ENCODE data around the gene PTGR1.

PTGR1 gene

DNA sequence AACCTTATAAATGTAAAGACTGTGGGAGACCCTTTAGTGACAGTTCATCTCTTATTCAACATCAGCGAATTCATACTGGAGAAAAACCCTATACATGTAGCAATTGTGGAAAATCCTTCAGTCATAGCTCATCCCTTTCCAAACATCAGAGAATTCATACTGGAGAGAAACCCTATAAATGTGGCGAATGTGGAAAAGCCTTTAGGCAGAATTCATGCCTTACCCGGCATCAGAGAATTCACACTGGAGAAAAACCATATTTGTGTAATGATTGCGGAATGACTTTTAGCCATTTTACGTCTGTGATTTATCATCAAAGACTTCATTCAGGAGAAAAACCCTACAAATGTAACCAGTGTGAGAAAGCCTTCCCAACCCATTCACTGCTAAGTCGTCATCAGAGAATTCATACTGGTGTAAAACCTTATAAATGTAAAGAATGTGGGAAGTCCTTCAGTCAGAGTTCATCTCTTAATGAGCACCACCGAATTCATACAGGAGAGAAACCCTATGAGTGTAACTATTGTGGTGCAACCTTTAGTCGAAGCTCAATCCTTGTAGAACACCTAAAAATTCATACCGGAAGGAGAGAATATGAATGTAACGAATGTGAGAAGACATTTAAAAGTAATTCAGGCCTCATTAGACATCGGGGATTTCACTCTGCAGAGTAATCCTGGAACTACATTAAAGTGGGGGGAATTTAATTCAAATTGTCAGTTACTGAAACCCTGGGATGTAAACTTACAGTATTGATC lies 56.8 kb downstream of the PTGR1 start:
- no peak for DNase-seq (ENCODE audit: low read depth in 2 of 2)

DNA sequence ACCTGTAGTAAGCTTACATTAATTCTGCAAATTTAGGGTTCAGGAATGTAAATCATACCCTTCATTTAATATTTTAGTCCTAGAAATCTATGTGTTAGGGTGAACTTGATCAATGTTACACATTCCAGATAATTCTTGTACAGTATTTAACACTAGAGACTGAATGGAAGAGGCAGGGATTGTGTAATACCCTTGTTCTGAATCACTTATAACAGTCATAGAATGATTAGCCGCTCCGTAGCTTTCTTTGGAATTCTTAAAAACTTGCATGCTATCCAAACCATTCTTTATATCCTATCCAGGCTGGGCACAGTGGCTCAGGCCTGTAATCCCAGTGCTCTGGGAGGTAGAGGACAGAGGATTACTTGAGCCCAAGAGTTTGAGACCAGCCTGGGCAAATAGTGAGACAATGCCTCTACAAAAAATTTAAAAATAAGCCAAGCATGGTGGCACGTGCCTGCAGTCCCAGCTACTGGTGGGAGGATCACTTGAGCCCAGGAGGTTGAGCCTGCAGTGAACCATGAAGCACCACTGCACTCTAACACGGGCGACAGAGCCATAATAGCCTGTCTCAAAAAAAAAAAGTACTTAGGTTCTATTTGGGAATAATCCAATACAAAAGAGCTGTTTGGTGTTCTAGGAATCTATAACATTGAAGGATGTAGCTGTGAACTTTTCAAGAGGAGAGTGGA lies 66.2 kb downstream of the PTGR1 start:
- DNase-seq (ENCODE audit: low read depth in 2 of 2): no peak

DNA sequence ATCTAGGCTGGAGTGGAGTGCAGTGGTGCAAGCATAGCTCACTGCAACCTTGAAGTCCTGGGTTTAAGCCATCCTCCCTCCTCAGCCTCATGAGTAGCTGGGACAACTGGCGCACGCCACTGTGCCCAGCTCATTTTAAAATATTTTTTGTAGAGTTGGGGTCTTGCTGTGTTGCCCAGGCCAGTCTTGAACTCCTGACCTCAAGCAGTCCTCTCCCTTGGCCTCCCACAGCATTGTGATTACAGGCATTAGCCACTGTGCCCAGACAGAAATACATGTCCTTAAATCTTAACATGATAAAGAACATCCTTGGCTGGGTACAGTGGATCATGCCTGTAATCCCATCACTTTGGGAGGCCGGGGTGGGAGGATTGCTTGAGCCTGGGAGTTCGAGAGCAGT lies 67.7 kb downstream of the PTGR1 start:
- DNase-seq (ENCODE audit: low read depth in 2 of 2): no peak

DNA sequence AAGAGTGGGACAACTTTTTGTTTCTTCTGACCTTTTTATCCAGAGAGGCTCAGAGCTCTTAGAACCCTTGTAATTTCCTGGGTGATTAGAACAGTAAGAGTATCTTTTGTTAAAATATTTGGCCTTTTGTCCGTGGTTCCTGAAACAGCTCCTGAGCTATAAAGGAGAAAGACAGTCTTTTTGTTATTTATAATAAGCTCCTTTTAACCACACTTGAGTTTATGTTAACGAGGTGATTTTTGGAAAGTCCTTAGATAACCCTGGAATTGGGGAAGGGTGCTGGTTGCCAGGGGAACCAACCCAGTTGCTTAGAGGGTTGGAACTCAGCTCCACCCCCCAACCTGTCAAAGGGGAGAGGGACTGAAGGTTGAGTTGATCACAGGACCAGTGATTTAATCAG lies 69.7 kb downstream of the PTGR1 start:
- DNase-seq (ENCODE audit: low read depth in 2 of 2): no peak

DNA sequence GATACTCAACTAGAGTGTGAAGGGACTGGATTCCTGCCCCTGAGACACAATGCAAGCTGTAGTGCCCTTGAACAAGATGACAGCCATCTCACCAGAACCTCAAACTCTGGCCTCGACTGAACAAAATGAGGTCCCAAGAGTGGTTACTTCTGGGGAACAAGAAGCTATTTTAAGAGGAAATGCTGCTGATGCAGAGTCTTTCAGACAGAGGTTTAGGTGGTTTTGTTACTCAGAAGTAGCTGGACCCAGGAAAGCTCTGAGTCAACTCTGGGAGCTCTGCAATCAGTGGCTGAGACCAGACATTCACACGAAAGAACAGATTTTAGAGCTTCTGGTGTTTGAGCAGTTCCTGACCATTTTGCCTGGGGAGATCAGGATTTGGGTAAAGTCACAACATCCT lies 72.1 kb downstream of the PTGR1 start:
- DNase-seq (ENCODE audit: low read depth in 2 of 2): no peak

DNA sequence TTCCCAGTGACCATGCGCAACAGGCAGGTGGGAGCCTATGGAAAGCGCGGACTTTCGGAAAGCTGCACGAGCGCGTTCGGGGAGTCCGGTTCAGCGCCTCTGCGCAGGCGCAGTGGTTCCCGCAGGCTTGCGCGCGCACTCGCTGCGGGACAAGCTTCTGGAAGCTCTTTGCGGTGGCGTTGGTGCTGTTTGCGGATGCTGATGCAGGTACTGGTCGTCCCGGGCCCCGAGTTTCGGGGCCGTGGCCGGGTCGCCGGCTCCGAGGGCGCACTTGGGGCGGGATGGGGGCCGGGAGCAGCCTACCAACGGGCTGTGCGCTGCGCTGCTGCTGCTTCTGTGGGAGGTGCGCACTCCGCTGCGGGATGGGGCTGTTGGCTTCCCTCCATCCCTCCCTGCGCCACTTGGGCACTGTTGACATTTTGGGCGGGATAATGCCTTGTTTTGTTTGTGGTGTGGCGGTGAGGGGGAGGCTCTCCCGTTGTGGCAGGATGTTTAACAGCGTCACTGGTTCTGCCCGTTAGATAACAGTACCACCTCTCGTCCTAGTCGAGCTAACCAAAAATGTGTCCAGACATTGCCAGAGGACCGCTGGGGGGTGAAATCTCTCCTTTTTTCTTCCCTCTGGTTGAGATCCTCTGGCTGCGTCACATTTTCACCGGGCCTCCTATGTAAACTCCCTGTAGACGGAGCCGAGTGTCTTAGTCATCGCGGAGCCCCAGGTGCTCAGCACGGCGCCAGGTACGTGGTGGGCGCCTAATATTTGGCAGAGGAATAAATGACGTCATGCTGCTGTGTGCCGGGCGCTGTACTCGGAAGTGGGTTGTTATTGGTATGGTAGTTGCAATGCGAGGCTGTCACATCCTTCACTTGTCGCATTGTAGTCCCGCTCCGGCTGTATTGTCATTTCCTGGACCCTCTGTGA lies 74.1 kb downstream of the PTGR1 start, which contains the start of gene ZNF483:
TSS of gene ZNF483 (plus strand) at position 124 of the 922 bp plus-strand sequence. CDS start 2,217 bp downstream, outside the sequence.
- DNase-seq (ENCODE audit: low read depth in 2 of 2): peak; percentile 24 to 55

DNA sequence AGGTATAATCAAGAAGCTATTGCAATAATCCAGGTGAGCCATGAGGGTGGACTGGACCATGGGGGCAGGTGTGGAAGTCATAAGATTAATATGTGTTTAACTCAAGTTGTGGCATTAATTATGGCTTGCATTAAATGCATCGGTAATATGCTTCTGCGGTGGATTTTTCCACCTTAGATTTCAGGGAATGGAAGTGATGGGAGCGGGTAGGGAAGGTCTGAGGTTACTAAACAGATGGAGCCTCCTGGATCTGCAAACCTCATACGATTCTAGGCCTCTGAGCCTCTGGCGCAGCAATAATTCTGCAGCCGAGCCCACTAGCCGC lies 74.8 kb downstream of the PTGR1 start:
- DNase-seq (ENCODE audit: low read depth in 2 of 2): no peak

DNA sequence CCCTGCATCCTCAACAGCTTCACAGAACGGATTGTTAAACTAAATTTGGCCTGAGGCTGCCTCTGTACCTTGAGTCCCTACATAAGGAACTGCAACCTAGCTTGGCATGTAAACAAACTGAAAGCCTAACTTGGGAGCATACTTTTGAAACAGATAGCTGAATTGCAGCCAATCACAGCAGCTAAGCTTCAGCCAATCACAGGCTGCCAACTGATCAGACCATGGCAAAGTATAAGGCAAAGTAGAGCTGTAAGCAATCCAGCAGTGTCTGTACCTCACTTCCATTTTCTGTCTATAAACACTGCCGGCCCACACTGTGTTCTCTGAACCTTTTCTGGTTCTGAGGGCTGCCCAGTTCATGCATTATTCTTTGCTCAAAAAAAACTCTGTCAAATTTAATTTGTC lies 83.4 kb downstream of the PTGR1 start:
- no peak for DNase-seq (ENCODE audit: low read depth in 2 of 2)

DNA sequence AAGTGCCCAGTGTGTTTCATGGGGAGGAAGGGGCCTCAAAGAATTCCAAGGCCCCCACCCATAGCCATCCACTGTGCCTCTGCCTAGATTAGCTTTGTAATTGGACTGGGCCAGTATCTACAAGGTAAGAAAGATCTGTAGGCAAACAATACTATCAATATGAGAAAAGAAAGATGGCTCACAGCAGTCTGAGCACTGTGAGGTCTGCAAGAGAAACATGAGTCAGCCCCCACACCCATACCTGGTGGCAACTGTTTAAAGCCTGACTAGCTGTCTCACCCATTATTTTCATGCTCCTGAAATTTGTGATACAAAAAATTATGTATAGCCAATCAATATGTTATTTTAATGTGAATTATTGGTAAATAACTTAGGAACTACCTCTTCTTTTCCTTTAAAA lies 84.5 kb downstream of the PTGR1 start:
- no peak for DNase-seq (ENCODE audit: low read depth in 2 of 2)
